GM21390 (cell line): Measurements from ENCODE around the gene UPP1.

Experiments
- ATAC-seq: cut with Tn5 transposase; IDR thresholded peaks from one replicate; pipeline ENCODE4 v1.9.1; 2021; ENCODE audit not compliant: unreplicated experiment

The UPP1 gene

DNA sequence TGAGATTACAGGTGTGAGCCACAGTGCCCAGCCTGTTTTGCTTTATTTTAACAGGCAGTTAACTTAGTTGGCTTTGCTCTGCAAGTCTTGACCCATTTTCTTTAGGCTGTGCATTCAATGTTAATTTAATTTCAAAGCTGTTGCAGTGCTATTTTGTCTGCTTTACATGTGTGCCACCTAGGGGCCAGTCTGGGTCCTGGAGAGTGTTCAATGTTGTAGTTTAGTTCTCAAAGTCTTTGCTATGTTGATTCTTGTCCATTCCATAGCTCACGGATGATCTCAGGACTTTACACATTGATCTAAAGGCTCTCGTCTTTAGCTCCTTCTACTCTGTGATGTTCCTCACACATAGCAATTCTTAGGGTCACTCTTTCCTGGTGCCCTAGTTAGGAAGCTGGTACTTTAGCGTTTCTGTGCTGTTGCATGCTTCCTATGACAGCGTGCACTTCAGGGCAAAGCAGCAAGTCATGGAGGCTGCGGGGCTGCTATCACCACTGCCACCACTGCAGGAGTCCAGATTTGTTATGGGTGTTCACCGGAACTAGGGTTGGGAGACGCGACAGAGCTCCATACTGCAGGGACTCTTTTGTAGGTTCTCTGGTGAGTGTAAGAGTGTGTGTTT lies 65.8 kb downstream of the UPP1 start:
- ATAC-seq = no peak
